Kidney (tissue), 14 donors: ENCODE data around the gene VAC14. TPM values are rescaled to one million over a fixed set of nuclear protein-coding genes. Genes with fewer than 3 reads are reported as not detected.
A peak's percentile ranks its signal among the peaks of the same experiment; 100 is the strongest.

Source experiments
- DNase-seq, 5 donors: peaks; one replicate each; pipeline ENCODE4 v3.0.0-alpha.2; 2013 to 2020
- FAIRE-seq: peaks from 2 replicates; lab custom pipeline; 2012; peaks lifted over from hg19 to GRCh38; lab: Jason Lieb, UNC
- H3K27ac ChIP-seq, 2 donors: one replicate each; pipeline ENCODE4 v1.7.0; 2013; ENCODE audit warnings: low read depth in 2 of 2, low read length in 2 of 2, inconsistent platforms in 1 of 2
- H3K27me3 ChIP-seq: one replicate; pipeline ENCODE4 v1.7.1; 2013; ENCODE audit warnings: low read length, inconsistent platforms; ENCODE audit not compliant: control insufficient read depth, insufficient read depth
- H3K36me3 ChIP-seq, 3 donors: one replicate each; pipeline versions ENCODE4 v1.7.0 to v1.7.1; 2013; ENCODE audit warnings: low read length in 3 of 3, control low read depth in 1 of 3, inconsistent platforms in 1 of 3; ENCODE audit not compliant: insufficient read depth in 3 of 3, control insufficient read depth in 2 of 3
- H3K4me1 ChIP-seq, 3 donors: one replicate each; pipeline versions ENCODE4 v1.7.0 to v1.7.1; 2013; ENCODE audit warnings: low read length in 3 of 3, inconsistent platforms in 1 of 3, low read depth in 1 of 3; ENCODE audit not compliant: control insufficient read depth in 2 of 3, insufficient read depth in 2 of 3
- H3K4me3 ChIP-seq, 3 donors: one replicate each; pipeline versions ENCODE4 v1.7.0 to v1.8.1; 2013; ENCODE audit warnings: low read length in 3 of 3, control low read depth in 1 of 3, inconsistent platforms in 1 of 3
- H3K9ac ChIP-seq, 3 donors: one replicate each; pipeline versions ENCODE4 v1.7.0 to v1.7.1; 2013; ENCODE audit warnings: low read length in 3 of 3, control low read depth in 1 of 3, inconsistent platforms in 1 of 3
- H3K9me3 ChIP-seq, 3 donors: one replicate each; pipeline versions ENCODE4 v1.7.0 to v1.7.1; 2013; ENCODE audit warnings: low read length in 3 of 3, control low read depth in 1 of 3, inconsistent platforms in 1 of 3; ENCODE audit not compliant: control insufficient read depth in 2 of 3, insufficient read depth in 1 of 3
- intact Hi-C: fragments of 100-400 bp; cut with DNase I; formaldehyde crosslinking; loops from one replicate; pipeline ENCODE4 v1.11.1; 2022
- polyA plus RNA-seq: library from polyadenylated mRNA; stranded (reverse); fragments of 350-450 nt; fragmentation: Illumina TruSeq; extraction: RNeasy Lipid Tissue Mini Kit (QIAGEN cat#74804); gene quantifications from one replicate; pipeline ENCODE4 v1.2.3, GENCODE V29; 2014; ENCODE audit warnings: low read depth, low replicate concordance; ENCODE audit not compliant: insufficient read depth
- total RNA-seq: library from RNA; stranded (reverse); fragmentation: NEBNext Ultra II Directional; extraction: Animal tissue kit (Norgen Biotek cat#: 25700); gene quantifications from one replicate; pipeline ENCODE4 v1.2.1, GENCODE V29; 2021
- TF ChIP-seq, protein P1 (sequence below): IDR thresholded peaks from 3 replicates; pipeline ENCODE4 v1.5.1; 2012; ENCODE audit warnings: mild to moderate bottlenecking, moderate library complexity, borderline replicate concordance; ENCODE audit not compliant: insufficient read depth; ENCODE audit errors: extremely low read depth
- donor health status: control.
- donor health status: control.
- donor health status: control.
- donor health status: control.
- donor health status: control.
- donor health status: DM: yes; HTN: yes; CAD: no.
- donor health status: Normal renal cell carcinoma (clear cell type).

The VAC14 gene
- total and polyA plus RNA-seq, 2 donors from 2014 or later, result 36.8 to 41.9 TPM

DNA sequence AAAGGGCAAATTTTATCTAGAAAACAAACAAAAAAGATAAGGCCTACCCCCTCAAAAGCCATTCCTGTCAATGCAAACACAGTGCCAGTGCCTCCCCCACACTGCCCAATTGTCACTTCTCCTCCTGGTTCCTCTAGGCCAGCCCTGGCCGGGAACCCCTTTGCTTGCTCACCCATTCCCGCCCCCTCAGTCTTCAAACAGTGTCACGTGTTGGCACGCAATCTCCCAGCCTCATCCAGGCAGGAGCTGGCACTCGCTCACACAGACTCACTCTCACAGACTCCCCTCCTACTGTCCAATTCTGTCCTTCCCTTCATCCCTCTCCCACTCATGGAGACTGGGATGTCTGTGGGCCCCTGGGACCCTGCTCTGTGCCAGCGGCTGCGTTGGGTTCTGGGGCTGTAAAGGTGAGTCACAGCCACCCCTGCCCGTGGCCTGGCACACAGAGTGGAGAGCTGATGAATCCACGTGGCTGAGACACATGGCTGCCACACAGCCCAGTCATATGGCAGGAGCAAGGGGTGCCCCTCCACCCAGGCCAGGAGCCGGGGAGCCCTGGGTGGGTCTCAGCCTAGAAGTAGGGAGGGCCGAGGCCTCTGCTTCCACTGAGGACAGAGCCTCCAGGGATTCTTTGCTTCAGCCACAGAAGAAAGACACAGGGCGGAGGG is 54.8 kb downstream of the VAC14 start:
- H3K27ac ChIP-seq, result peak overlapping the region; percentile 4 to 17
- intact Hi-C loops, result no loop called here
- FAIRE-seq (no peak), DNase-seq (peak in 1 of 5 donors; percentile 89)
- H3K4me3 ChIP-seq, result no peak overlapping the region
- TF ChIP-seq, protein P1, sequence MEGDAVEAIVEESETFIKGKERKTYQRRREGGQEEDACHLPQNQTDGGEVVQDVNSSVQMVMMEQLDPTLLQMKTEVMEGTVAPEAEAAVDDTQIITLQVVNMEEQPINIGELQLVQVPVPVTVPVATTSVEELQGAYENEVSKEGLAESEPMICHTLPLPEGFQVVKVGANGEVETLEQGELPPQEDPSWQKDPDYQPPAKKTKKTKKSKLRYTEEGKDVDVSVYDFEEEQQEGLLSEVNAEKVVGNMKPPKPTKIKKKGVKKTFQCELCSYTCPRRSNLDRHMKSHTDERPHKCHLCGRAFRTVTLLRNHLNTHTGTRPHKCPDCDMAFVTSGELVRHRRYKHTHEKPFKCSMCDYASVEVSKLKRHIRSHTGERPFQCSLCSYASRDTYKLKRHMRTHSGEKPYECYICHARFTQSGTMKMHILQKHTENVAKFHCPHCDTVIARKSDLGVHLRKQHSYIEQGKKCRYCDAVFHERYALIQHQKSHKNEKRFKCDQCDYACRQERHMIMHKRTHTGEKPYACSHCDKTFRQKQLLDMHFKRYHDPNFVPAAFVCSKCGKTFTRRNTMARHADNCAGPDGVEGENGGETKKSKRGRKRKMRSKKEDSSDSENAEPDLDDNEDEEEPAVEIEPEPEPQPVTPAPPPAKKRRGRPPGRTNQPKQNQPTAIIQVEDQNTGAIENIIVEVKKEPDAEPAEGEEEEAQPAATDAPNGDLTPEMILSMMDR, result no peak
- H3K9me3 ChIP-seq, result no peaks in the 10 kb centered on the region
- peaks cover 0 to 4% (median 2%) of the 10 kb centered on the region in 3 donors for H3K36me3 ChIP-seq
- H3K4me1 ChIP-seq, result peaks cover 2 to 37% (median 37%) of the 10 kb centered on the region in 3 donors
- H3K9ac ChIP-seq, result peak overlapping the region in 1 of 3 donors; percentile 4
- no peaks in the 10 kb centered on the region for H3K27me3 ChIP-seq

GRCh38 chr16:70745536-70746025 is 55.4 kb downstream of the VAC14 start:
- H3K36me3 ChIP-seq, result peaks cover 0 to 4% (median 2%) of the 10 kb centered on the region in 3 donors
- peaks cover 2 to 42% (median 34%) of the 10 kb centered on the region in 3 donors for H3K4me1 ChIP-seq
- no peak for FAIRE-seq
- intact Hi-C loops, result no loop called here
- no peak overlapping the region for H3K4me3 ChIP-seq
- no peak overlapping the region for H3K9ac ChIP-seq
- TF ChIP-seq, protein P1, result no peak
- no peaks in the 10 kb centered on the region for H3K9me3 ChIP-seq
- no peak for DNase-seq
- H3K27ac ChIP-seq, result no peak overlapping the region
- no peaks in the 10 kb centered on the region for H3K27me3 ChIP-seq

GRCh38 chr16:70744366-70744765 is 56.6 kb downstream of the VAC14 start:
- Histone ChIP-seq H3K4me3 (no peak overlapping the region), H3K27ac (no peak overlapping the region), H3K4me1 (peaks cover 0 to 36% (median 26%) of the 10 kb centered on the region in 3 donors), H3K9me3 (no peaks in the 10 kb centered on the region), H3K36me3 (peaks cover 0 to 4% (median 2%) of the 10 kb centered on the region in 3 donors), H3K9ac (no peak overlapping the region), H3K27me3 (no peaks in the 10 kb centered on the region)
- TF ChIP-seq, protein P1, result no peak
- DNase-seq, result no peak
- no peak for FAIRE-seq
- intact Hi-C loops, result no loop called here
